T47D (cell line): Measurements from ENCODE around the gene SHANK2.

Source experiments
- DNase-seq, 2 experiments: peaks; one replicate each; pipeline versions ENCODE4 v3.0.0 to v3.0.0-alpha.2; 2011 to 2012; ENCODE audit warnings: low read depth in 1 of 2, low spot score in 1 of 2
- JUND ChIP-seq: IDR thresholded peaks from 2 replicates; pipeline ENCODE4 v1.6.1; 2012; ENCODE audit warnings: low read depth
- in situ Hi-C: cut with HindIII; loops from 2 replicates; pipeline ENCODE4 v1.10.0; 2016; ENCODE audit warnings: low sequenced_read_pairs, low pct_unique_long_range_greater_than_20kb

The SHANK2 gene

DNA sequence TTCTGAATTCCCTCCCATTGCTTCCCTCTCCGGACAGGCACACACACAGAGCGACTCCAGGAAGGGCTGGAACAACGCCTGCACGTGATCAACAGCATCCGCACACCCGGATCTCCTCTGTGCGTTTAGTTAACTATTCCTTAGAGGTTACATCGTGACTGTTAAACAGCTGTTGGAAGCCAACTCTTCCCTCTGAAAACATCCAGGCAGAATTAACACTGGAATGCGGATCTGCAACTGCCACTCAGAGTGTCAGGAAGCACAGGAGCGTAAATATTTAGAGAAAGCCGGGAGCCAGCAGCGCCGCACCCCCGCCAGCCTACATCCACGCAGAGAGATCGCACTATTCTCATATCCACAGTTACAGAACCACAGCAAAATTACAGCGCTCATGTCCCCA, 46.2 kb downstream of the SHANK2 start:
- TF ChIP-seq JUND, result no peak
- peak; percentile 81 to 98 for DNase-seq
- in situ Hi-C loops, result no loop called here

DNA sequence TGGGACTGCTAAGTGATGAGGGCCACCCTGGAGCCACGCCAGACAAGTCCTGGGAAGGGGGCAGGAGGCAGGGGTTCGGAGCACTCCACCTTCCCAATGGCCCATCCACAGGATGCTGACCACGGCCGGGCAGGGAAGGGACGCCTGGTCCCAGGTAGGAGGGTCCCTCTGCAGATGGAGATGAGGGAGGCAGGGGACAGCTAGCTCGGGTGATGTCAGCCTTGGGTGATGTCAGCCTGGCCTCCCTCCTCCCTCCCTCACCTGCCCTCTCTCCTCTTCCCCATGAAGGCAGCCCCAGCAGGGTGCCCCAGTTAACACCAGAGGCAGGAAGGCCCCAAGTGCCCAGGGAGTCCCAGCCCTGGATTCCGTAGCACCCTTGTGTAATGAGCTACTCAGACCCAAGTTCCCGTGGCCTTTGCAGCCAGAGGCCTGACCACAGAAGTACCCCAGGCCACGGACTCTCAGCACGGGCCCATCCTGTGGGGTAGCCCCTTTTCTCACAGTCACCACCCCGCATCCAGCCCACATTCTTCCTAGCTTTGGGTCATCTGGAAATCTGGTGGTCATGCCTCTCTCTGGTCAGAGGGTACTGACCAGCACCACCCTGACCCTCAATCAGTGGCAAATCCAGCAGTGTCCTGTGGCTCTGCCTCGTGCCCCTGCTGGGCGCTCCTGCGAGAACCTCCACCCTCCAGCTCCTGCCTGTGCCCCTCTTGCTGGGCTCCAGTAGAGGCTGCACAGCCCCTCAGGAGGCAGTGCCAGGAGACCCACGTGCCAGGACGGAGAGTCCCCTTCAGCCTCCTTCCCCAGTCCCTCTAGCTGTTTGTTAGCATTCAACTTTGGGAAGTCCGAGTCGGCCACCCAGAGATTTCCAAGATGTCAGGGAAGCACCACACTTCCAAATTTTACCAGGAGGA, 47.4 kb downstream of the SHANK2 start:
- TF ChIP-seq JUND, result no peak
- in situ Hi-C loops, result no loop called here
- DNase-seq, result peak in 1 of 2 experiments; percentile 46

DNA sequence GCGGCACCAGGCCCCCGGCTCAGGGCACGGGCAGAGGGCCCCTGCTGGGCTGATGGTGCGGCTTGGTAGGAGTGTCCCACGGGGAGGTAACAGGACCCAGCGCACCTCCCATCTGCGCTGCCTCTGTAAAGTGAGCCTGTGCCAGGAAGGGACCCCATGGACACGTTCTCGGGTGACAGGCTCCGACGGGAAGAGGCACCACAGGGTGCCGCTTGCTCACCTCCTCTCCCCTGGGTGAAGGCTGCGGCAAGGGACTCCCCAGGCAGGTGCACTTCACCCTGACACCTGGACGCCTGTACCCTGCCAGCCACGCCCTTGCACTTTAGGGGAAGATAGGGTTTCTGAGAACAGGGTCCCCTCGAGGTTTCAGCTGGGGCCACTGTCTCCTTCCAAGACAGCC, 48.1 kb downstream of the SHANK2 start:
- DNase-seq, result no peak
- in situ Hi-C loops, result no loop called here
- no peak for TF ChIP-seq JUND

DNA sequence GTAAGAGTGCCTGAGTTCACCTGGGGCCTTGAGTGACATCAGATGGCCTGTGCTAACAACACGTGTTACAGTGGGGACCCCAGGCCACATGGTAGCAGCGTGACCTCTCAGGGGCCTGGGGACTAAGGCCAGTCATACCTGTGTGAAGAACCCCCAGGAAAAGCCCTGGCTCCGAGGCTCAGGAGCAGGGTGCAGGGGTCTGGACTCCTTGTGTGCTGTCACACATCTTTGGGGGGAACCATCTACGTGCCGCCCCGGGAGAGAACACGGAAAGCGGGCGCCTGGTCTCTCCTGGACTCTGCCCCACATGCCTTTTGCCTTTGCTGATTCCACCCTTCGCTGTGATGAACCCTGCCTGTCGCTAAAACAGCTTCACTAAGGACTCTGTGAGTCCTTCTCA, 48.7 kb downstream of the SHANK2 start:
- in situ Hi-C loops, result no loop called here
- no peak for DNase-seq
- no peak for TF ChIP-seq JUND

DNA sequence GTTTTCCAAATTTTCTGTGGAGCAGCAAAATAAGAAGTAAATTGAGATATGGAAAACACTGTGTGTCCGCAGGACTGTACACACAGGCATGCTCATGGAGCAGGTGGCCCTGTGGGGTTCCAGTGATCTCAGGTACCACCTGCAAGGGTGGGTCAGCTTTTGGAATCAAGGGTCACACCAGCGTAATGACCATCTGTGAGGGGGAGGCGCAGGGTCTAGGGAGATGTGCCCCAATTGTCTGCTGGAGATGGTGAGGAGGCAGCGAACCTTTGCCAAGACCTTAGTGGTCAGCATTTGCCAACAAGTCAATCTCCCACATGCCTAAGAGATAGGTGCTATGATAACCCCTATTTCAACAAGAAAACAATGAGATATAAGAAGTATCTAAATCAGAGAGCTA, 49.4 kb downstream of the SHANK2 start:
- in situ Hi-C loops, result no loop called here
- DNase-seq, result no peak

DNA sequence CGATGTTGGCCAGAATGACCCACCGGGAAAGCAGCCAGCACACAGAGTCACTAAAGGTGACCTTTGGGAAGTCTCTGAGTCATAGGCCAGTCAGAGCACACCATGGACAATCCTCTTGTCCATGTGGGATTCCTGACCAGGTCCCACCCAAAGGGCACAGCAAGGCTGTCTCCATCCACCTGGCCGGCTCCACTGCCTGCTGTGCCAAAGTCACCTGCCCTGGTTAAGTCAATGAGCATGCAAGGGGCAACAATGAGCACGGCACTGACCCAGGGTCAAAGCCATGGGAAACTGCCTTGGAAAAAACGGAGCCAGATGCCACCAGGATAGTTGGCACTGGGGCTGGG, 49.8 kb downstream of the SHANK2 start:
- in situ Hi-C loops, result no loop called here
- no peak for TF ChIP-seq JUND
- peak in 1 of 2 experiments; percentile 34 for DNase-seq

More for the DNA sequence above, 49.4 kb downstream of the SHANK2 start:
- no peak for TF ChIP-seq JUND
